Measurements from ENCODE around the gene CELSR2. TPM values are rescaled to one million over a fixed set of nuclear protein-coding genes. Genes with fewer than 3 reads are reported as not detected.

The CELSR2 gene
- total RNA-seq, 3 donors from 2014 or later (not counting 1 experiment from before 2014, with no cell fraction given): 7.1 to 9.7 (median 7.4) TPM

- TF ChIP-seq, protein P1, sequence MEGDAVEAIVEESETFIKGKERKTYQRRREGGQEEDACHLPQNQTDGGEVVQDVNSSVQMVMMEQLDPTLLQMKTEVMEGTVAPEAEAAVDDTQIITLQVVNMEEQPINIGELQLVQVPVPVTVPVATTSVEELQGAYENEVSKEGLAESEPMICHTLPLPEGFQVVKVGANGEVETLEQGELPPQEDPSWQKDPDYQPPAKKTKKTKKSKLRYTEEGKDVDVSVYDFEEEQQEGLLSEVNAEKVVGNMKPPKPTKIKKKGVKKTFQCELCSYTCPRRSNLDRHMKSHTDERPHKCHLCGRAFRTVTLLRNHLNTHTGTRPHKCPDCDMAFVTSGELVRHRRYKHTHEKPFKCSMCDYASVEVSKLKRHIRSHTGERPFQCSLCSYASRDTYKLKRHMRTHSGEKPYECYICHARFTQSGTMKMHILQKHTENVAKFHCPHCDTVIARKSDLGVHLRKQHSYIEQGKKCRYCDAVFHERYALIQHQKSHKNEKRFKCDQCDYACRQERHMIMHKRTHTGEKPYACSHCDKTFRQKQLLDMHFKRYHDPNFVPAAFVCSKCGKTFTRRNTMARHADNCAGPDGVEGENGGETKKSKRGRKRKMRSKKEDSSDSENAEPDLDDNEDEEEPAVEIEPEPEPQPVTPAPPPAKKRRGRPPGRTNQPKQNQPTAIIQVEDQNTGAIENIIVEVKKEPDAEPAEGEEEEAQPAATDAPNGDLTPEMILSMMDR (IDR thresholded peaks at IDR 0.05): no peak
- H3K9me3 Mint-ChIP-seq: no peaks in the 10 kb centered on the region
- no peak overlapping the region for H3K4me3 Mint-ChIP-seq
- no peak overlapping the region for H3K27ac ChIP-seq (ENCODE audit: low read length)
- H3K27me3 Mint-ChIP-seq (ENCODE audit: low read depth in 2 of 2): peaks cover 12 to 13% of the 10 kb centered on the region in 2 donors
- ATAC-seq (no peak), DNase-seq (no peak)
- peaks cover 0 to 10% of the 10 kb centered on the region in 2 donors for H3K4me1 Mint-ChIP-seq
- intact Hi-C loops (cut with micrococcal nuclease): no loop called here
- no peaks in the 10 kb centered on the region for H3K36me3 ChIP-seq (ENCODE audit: control insufficient read depth, insufficient read depth, low read length)
- no peak overlapping the region for H3K27ac Mint-ChIP-seq
- H3K27me3 ChIP-seq (ENCODE audit: control insufficient read depth, insufficient read depth, low read length): no peaks in the 10 kb centered on the region
- H3K4me3 ChIP-seq (ENCODE audit: low read length): no peak overlapping the region
- H3K4me1 ChIP-seq (ENCODE audit: control insufficient read depth, insufficient read depth, low read length): peaks cover 5% of the 10 kb centered on the region
- 38% methylated on average over 5 of the region's 5 CpGs for WGBS (ENCODE audit: insufficient coverage)
- no peaks in the 10 kb centered on the region for H3K9me3 ChIP-seq (ENCODE audit: control insufficient read depth, insufficient read depth, low read length)
- no peaks in the 10 kb centered on the region for H3K36me3 Mint-ChIP-seq
Measured at GRCh38 chr1:109204484-109204883, 44.9 kb upstream of the CELSR2 start.

- H3K9me3 ChIP-seq (ENCODE audit: control insufficient read depth, insufficient read depth, low read length): no peaks in the 10 kb centered on the region
- H3K27ac ChIP-seq (ENCODE audit: low read length): no peak overlapping the region
- no peak for DNase-seq
- TF ChIP-seq, protein P1 (IDR thresholded peaks at IDR 0.05): no peak
- Mint-ChIP-seq H3K36me3 (no peaks in the 10 kb centered on the region), H3K9me3 (no peaks in the 10 kb centered on the region), H3K27ac (no peak overlapping the region), H3K4me1 (no peaks in the 10 kb centered on the region), H3K4me3 (no peak overlapping the region), H3K27me3 (ENCODE audit: low read depth in 2 of 2) (peaks cover 7 to 12% of the 10 kb centered on the region in 2 donors)
- no CpG with 5 or more reads among the region's 2 CpGs for WGBS (ENCODE audit: insufficient coverage)
- no peak for ATAC-seq
- no peak overlapping the region for H3K4me3 ChIP-seq (ENCODE audit: low read length)
- intact Hi-C loops (cut with micrococcal nuclease): no loop called here
- H3K36me3 ChIP-seq (ENCODE audit: control insufficient read depth, insufficient read depth, low read length): no peaks in the 10 kb centered on the region
- no peaks in the 10 kb centered on the region for H3K27me3 ChIP-seq (ENCODE audit: control insufficient read depth, insufficient read depth, low read length)
- no peaks in the 10 kb centered on the region for H3K4me1 ChIP-seq (ENCODE audit: control insufficient read depth, insufficient read depth, low read length)
Measured at GRCh38 chr1:109206339-109206738, 43.0 kb upstream of the CELSR2 start.

DNA sequence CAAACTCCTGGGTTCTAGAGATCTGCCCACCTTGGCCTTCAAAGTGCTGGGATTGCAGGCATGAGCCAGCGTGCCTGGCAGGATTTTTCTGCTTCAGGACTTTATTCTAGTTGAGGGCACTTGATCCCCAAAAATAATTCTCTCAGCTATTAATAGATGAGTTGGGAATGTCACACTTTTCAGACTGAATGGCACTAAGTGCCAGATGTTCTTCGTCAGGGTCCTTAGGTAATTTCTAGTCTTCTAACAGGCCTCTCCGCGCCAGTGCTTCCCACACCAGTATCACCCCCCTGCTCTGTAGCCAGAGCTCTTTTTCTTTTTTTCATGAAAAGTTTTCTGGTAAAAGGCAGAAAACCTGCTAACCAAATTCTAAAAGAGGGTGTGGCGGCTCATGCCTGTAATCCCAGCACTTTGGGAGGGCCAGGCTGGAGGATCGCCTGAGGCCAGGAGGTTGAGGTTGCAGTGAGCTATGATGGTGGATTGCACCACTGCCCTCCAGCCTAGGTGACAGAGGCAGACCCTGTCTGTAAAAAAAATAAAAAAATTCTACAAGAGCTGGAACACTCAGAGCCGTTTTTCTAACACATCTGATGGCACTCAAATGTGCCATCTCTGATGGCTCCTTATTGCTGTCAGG, 41.8 kb upstream of the CELSR2 start:
- peaks cover 7 to 12% of the 10 kb centered on the region in 2 donors for H3K27me3 Mint-ChIP-seq (ENCODE audit: low read depth in 2 of 2)
- H3K4me3 ChIP-seq (ENCODE audit: low read length): no peak overlapping the region
- 89% methylated on average over 7 of the region's 7 CpGs for WGBS (ENCODE audit: insufficient coverage)
- H3K4me1 Mint-ChIP-seq: no peaks in the 10 kb centered on the region
- H3K9me3 Mint-ChIP-seq: no peaks in the 10 kb centered on the region
- no peaks in the 10 kb centered on the region for H3K36me3 Mint-ChIP-seq
- H3K27ac Mint-ChIP-seq: no peak overlapping the region
- no peaks in the 10 kb centered on the region for H3K27me3 ChIP-seq (ENCODE audit: control insufficient read depth, insufficient read depth, low read length)
- no peaks in the 10 kb centered on the region for H3K36me3 ChIP-seq (ENCODE audit: control insufficient read depth, insufficient read depth, low read length)
- intact Hi-C loops (cut with micrococcal nuclease): no loop called here
- no peak for ATAC-seq
- no peaks in the 10 kb centered on the region for H3K9me3 ChIP-seq (ENCODE audit: control insufficient read depth, insufficient read depth, low read length)
- no peaks in the 10 kb centered on the region for H3K4me1 ChIP-seq (ENCODE audit: control insufficient read depth, insufficient read depth, low read length)
- TF ChIP-seq, protein P1 (IDR thresholded peaks at IDR 0.05): no peak
- H3K4me3 Mint-ChIP-seq: no peak overlapping the region
- DNase-seq: no peak
- no peak overlapping the region for H3K27ac ChIP-seq (ENCODE audit: low read length)

DNA sequence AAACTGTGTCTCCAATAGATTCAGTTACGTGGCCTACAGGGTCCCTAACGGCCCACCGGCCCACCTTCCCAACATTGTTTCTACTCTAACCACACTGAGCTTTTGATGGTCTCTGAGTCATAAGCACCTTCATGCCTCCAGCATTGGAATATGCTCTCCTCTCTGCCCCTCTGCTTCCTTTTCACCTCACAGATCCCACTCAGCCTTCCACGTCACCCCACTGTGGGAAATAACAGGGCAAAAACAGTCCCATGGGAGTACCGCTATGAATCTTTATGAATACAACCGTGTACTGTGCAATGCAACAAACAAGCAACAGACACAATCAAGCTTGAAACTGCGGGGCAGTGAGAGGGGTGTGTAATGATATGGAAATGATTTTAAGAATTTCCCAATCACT, 40.9 kb upstream of the CELSR2 start:
- Mint-ChIP-seq H3K36me3 (no peaks in the 10 kb centered on the region), H3K9me3 (no peaks in the 10 kb centered on the region)
- H3K4me3 ChIP-seq (ENCODE audit: low read length): no peak overlapping the region

More for the DNA sequence above, 40.9 kb upstream of the CELSR2 start:
- intact Hi-C loops (cut with micrococcal nuclease): no loop called here
- DNase-seq: no peak
- ATAC-seq: no peak
- Mint-ChIP-seq H3K27ac (no peak overlapping the region), H3K27me3 (ENCODE audit: low read depth in 2 of 2) (peaks cover 6 to 7% of the 10 kb centered on the region in 2 donors), H3K4me1 (no peaks in the 10 kb centered on the region), H3K4me3 (no peak overlapping the region)
- WGBS (ENCODE audit: insufficient coverage): 84% methylated on average over 6 of the region's 7 CpGs
- peaks cover 1% of the 10 kb centered on the region for H3K4me1 ChIP-seq (ENCODE audit: control insufficient read depth, insufficient read depth, low read length)
- H3K27ac ChIP-seq (ENCODE audit: low read length): no peak overlapping the region
- TF ChIP-seq, protein P1 (IDR thresholded peaks at IDR 0.05): no peak
- no peaks in the 10 kb centered on the region for H3K36me3 ChIP-seq (ENCODE audit: control insufficient read depth, insufficient read depth, low read length)
- no peaks in the 10 kb centered on the region for H3K9me3 ChIP-seq (ENCODE audit: control insufficient read depth, insufficient read depth, low read length)
- H3K27me3 ChIP-seq (ENCODE audit: control insufficient read depth, insufficient read depth, low read length): no peaks in the 10 kb centered on the region

Data from natural killer cell (primary cell).